Dendritic cell treated with granulocyte-macrophage colony-stimulating factor and Interleukin-4, amounts not matched to agents 40 ng/mL and 50 ng/mL, for 4 days (primary cell): ENCODE results near the gene ZNF219.

Experiments used
- H3K27ac Mint-ChIP-seq: one replicate; pipeline ENCODE4 v1.8.0; 2022; ENCODE audit warnings: mild to moderate bottlenecking, mixed read lengths
- H3K27me3 Mint-ChIP-seq: one replicate; pipeline ENCODE4 v1.8.0; 2022; ENCODE audit warnings: mild to moderate bottlenecking, mixed read lengths
- H3K36me3 Mint-ChIP-seq: one replicate; pipeline ENCODE4 v1.8.0; 2022; ENCODE audit warnings: low read depth, mixed read lengths
- H3K4me1 Mint-ChIP-seq: one replicate; pipeline ENCODE4 v1.8.0; 2022; ENCODE audit warnings: low read depth, mixed read lengths
- H3K4me3 Mint-ChIP-seq: one replicate; pipeline ENCODE4 v1.8.0; 2022; ENCODE audit warnings: mild to moderate bottlenecking, moderate library complexity, mixed read lengths
- H3K9me3 Mint-ChIP-seq: one replicate; pipeline ENCODE4 v1.8.0; 2022; ENCODE audit warnings: mixed read lengths
- intact Hi-C: fragments of 100-400 bp; cut with micrococcal nuclease; formaldehyde crosslinking; loops from one replicate; pipeline ENCODE4 v1.15.0; 2022

ZNF219 gene

DNA sequence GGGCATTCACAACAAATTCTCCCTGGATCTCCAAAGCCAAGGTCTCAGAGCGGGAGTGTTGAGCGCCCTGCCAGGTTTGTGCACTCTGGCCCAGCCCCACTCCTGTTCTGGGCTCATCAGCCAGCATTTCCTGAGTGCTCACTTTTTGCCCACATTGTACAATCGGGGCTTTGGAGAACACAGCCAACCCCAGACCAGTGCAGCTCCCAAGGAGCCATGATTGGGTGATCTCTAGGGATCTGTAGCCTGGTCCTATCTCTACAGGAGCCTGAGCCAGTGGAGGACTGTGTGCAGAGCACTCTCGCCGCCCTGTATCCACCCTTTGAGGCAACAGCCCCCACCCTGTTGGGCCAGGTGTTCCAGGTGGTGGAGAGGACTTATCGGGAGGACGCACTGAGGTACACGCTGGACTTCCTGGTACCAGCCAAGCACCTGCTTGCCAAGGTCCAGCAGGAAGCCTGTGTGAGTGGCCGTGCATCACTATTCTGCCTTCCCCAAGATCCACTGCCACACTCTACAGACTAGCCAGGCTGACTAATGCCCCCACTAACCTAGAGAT, 25.6 kb downstream of the ZNF219 start:
- Mint-ChIP-seq H3K4me3 (peak overlapping the region; percentile 93), H3K4me1 (peaks cover 76% of the 10 kb centered on the region), H3K9me3 (no peaks in the 10 kb centered on the region), H3K27me3 (peaks cover 11% of the 10 kb centered on the region), H3K36me3 (peaks cover 80% of the 10 kb centered on the region), H3K27ac (peak overlapping the region; percentile 93)
- intact Hi-C loops: no loop called here

DNA sequence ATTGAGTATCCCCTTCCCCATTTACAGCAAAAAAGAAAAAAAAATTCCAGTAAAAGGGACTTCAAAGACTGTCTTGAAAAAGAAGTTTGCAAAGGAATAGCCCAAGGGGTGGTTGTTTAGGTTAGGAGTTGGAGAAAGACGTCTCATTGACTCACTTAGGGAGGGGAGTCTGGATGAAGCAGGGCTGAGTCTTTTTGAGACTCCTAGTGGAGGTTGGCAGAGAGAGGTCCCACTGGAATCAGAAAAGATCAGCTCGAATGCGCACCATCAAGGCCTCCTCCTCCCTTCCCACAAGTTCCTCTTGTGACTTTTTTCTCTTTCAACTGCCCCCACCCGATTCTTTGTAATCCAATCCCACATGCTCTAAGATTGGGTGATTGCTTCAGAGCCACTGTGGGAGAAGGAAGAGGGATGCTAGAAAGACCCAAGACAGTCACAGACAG, 26.4 kb downstream of the ZNF219 start:
- no peaks in the 10 kb centered on the region for H3K9me3 Mint-ChIP-seq
- peak overlapping the region; percentile 93 for H3K27ac Mint-ChIP-seq
- intact Hi-C loops: no loop called here
- H3K36me3 Mint-ChIP-seq: peaks cover 72% of the 10 kb centered on the region
- H3K4me1 Mint-ChIP-seq: peaks cover 71% of the 10 kb centered on the region
- H3K4me3 Mint-ChIP-seq: peak overlapping the region; percentile 93
- H3K27me3 Mint-ChIP-seq: peaks cover 11% of the 10 kb centered on the region

DNA sequence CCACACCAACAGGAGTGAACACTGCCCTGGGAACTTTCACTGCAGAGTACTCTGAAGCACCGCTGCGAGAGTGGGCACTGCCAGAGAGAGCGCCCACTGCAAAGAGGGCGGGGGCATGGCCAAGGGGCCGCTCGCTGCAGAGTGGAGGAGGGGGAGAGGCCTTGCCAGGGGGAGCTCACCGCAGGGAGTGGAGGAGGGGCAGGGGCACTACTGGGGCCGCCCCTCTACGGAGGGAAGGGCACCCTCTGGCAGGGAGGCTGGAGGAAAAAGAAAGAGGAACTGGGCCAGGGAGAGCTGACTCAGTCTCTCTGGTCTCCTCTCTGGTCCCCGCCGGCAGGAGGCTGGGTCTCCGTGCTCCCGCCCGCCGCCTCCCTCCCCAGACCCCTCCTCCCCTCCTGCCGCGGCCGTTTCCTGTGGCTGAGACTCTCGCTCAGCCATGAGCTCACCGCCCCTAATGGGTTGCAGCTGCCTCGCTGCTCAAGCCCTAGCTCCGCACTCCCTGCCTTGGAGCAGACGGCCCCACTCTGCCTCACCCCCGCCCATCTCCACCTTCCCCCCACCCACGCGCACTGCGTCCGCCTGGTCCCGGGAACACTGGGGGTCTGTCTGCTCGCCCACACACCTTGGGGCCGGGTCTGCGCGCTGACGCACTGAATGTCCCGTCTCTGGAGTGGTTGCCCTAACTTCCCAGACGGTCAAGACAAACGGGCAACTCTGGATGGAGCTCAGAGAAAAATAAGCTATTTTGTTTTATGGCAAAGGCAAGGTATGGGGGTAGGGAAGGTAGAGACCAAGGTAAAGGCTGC, 27.0 kb downstream of the ZNF219 start:
- Mint-ChIP-seq H3K4me3 (peak overlapping the region; percentile 93), H3K27ac (peak overlapping the region; percentile 93), H3K4me1 (peaks cover 67% of the 10 kb centered on the region), H3K36me3 (peaks cover 69% of the 10 kb centered on the region), H3K9me3 (no peaks in the 10 kb centered on the region), H3K27me3 (peaks cover 12% of the 10 kb centered on the region)
- intact Hi-C loops: loop anchor here (1.0 kb wide), 2 partner anchors 16 to 33 kb away; no protein-coding TSS in a partner anchor

DNA sequence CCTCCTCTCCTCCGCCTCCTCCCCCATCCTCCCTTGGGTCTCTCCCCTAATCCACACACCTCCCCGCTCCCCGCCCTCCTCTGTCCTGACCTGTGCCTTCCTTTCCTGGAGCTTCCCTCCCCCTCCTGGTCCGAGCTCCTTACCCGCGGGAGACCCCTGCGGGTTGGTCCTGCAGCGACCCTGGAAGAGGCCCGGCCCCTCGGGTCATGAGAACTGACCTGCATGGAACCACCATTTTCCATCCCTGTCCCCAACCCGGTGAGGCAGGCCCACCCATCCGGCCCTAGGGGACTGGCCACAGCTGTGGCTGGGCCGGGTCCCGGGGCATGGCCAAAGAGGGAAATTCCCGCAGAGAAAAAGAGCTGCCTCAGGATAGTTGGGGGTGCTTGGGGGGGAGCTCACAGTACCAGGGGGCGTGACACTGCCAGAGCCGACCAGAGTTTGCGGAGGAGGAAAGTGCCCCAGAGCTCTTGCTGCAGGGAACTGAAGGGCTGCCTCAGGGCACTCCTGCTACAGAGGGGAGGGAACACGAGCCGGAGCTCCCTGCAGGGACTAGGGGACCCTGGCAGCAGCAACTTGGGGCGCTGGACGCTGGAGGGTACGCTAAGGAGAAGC, 27.7 kb downstream of the ZNF219 start:
- Mint-ChIP-seq H3K9me3 (no peaks in the 10 kb centered on the region), H3K36me3 (peaks cover 69% of the 10 kb centered on the region), H3K27ac (peak overlapping the region; percentile 93), H3K4me3 (peak overlapping the region; percentile 93), H3K4me1 (peaks cover 59% of the 10 kb centered on the region), H3K27me3 (peaks cover 18% of the 10 kb centered on the region)
- intact Hi-C loops: loop anchor here (1.0 kb wide), 2 partner anchors 17 to 34 kb away; no protein-coding TSS in a partner anchor

DNA sequence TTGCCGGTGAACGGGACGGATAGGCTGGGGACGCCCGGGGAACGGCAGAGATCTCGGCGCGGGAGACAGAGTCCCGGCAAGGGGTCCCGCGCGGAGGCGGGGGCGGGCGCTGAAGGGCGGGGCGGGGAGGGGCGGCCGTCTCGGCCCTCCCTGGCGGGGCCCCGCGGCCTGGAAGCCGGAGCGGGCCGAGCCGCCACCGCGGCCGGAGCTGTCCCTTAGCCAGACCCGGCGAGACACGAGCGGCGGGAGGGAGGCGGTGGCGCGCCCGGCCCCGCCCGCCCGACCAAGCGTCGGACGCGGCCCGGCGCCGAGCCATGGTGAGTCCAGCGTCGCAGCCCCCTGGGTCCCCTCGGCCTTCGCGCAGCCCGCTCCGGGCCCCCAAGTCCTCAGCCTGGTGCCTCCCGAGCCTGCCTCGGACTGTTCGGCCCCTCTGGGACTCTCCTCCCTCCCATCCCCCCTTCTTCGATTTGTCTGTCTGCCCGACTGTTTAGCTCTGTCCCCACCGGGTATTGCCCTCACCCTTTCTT, 28.3 kb downstream of the ZNF219 start, which contains the start of gene ARHGEF40:
Gene ARHGEF40, plus strand, starts transcription at position 222 of the 527 bp plus-strand sequence. Its CDS starts 93 bp downstream, at position 315.
- Mint-ChIP-seq H3K36me3 (peaks cover 63% of the 10 kb centered on the region), H3K9me3 (no peaks in the 10 kb centered on the region), H3K27me3 (peaks cover 23% of the 10 kb centered on the region), H3K4me1 (peaks cover 54% of the 10 kb centered on the region), H3K27ac (peak within 1 kb of the TSS; percentile 93), H3K4me3 (peak within 1 kb of the TSS; percentile 93)
- intact Hi-C loops: no loop called here

DNA sequence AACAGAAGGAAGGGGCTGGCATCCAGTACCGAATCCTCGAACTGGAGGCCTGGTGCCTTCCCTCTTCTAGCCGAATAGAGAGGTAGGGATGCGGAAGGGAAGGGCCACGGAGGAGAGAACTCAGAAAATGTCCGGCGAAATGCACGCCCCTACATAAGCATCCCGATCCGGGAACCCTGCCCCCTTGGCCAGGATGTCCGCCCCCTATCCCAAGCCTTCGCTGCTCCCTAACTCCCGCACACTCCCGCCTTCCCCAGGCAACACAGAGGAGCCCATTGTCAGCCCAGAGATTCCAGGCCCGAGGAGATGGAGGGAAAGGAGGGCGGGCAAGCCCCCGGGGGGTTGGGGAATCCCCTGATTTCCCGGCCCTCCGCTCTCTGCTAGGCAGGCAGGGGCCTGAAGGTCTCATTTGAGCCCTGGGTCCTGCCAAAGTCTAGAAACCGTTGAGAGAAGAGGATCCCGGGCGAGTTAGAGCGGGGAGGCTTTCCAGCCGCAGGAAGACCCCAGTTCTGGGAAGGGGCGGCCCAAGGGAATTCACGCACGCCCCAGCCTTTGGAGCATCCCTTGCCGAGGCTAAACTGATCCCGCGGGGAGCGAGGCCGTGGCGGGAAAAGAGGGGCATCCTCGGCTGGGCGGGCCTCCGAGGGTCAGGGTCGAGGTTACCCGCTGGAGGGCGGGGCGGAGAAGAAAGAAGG, 28.9 kb downstream of the ZNF219 start:
- H3K4me3 Mint-ChIP-seq: peak overlapping the region; percentile 86
- peaks cover 48% of the 10 kb centered on the region for H3K4me1 Mint-ChIP-seq
- peak overlapping the region; percentile 93 for H3K27ac Mint-ChIP-seq
- H3K27me3 Mint-ChIP-seq: peaks cover 28% of the 10 kb centered on the region
- no peaks in the 10 kb centered on the region for H3K9me3 Mint-ChIP-seq
- peaks cover 57% of the 10 kb centered on the region for H3K36me3 Mint-ChIP-seq
- intact Hi-C loops: no loop called here

DNA sequence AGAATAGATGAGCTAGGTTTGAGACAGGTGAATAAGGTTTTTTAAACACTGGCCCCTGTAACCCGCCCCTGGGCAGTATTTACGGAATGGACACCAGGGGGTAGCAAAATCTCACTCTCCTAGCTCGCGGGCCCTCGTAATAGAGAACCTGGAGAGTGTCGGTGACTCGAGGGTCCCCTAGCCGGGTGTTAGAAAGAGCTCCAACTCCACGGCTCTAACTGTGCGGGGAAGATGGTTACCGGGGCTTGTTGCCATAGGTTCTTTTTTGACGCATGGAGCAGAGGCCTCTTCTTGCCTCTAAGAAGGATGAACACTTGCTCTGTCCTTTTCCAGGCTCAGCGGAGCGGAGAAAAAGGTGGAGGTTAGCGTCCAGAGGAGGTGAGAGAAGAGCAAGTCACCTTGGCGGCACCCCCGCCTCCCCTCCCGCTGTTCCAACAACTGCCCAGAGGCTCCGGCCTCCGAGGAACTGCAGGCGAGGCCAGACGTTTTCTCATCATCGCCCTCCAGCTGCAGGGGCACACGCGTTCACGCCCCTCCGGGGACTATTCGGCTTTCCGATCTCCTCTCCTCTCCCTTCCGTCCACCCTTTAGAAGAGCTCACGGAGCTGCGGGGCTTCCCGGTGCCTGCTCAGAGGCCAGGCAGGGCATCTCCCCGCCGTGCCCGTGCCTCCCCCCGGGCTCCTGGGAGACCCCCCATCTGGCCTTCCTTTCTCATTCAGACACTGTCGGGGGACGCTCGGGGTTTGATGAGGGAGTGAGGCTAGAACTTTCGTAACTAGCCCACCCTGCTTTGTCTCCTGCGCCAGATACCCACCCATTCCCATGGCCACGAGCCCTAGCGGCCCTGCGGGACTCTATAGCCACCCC, 29.7 kb downstream of the ZNF219 start:
- H3K4me1 Mint-ChIP-seq: peaks cover 44% of the 10 kb centered on the region

DNA sequence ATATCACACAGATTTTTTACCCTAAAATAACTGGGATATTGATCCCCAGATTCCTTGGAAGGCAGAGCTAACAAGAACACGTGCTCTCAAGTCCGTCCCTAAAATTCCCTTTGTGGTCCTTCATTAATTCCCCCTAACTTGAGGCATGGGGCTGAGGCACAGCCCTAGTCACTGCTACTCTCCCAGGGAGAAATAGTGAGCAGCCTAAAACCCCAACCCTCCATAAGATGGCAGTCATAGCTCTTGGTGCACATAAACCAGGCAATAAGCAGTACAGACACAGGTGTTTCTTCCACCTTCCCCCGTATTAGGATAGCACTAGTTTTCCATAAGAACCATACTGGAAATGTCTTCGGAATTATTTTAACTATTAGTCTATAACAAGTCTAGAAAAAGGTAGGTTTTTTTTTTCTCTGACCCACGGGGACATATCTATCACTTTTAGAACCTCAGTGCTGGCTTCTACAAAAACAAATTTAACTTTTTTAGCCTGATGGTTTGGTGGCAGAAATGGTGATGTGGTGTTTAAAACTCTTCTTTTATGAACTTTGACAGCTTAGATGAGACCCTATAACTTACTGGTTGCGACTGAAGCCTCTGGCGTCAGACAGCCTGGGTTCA, 31.5 kb downstream of the ZNF219 start:
- Mint-ChIP-seq H3K4me1 (peaks cover 26% of the 10 kb centered on the region), H3K27ac (no peak overlapping the region), H3K36me3 (peaks cover 33% of the 10 kb centered on the region), H3K4me3 (no peak overlapping the region), H3K9me3 (no peaks in the 10 kb centered on the region), H3K27me3 (peaks cover 38% of the 10 kb centered on the region)
- intact Hi-C loops: no loop called here

More for the DNA sequence above, 29.7 kb downstream of the ZNF219 start:
- H3K27me3 Mint-ChIP-seq: peaks cover 28% of the 10 kb centered on the region
- H3K36me3 Mint-ChIP-seq: peaks cover 49% of the 10 kb centered on the region
- H3K4me3 Mint-ChIP-seq: peak overlapping the region; percentile 86
- peak overlapping the region; percentile 93 for H3K27ac Mint-ChIP-seq
- intact Hi-C loops: loop anchor here (1.0 kb wide), 1 partner anchor 24 kb away; no protein-coding TSS in a partner anchor
- H3K9me3 Mint-ChIP-seq: no peaks in the 10 kb centered on the region

DNA sequence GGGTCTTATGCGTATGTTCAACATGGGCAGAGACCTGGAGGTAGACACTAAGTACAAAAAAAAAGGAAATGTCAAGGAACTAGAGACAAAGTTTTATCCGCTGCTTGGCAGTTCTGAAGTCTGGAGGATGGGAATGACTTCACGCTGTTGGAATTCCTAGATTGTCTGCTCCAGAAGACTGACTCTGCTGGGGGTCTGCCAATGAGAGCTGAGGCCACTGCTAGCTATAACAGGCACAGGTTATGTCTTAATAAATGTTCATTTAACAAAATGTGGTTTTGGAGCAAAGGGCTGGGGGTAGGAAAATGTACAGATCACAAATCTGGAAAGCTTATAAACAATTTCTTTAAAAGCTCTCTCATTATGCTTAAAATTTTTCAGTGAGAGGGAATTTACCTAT, 35.0 kb downstream of the ZNF219 start:
- peaks cover 1% of the 10 kb centered on the region for H3K4me1 Mint-ChIP-seq
- intact Hi-C loops: no loop called here
- peaks cover 37% of the 10 kb centered on the region for H3K27me3 Mint-ChIP-seq
- H3K27ac Mint-ChIP-seq: no peak overlapping the region
- H3K4me3 Mint-ChIP-seq: no peak overlapping the region
- peaks cover 10% of the 10 kb centered on the region for H3K36me3 Mint-ChIP-seq
- H3K9me3 Mint-ChIP-seq: no peaks in the 10 kb centered on the region

DNA sequence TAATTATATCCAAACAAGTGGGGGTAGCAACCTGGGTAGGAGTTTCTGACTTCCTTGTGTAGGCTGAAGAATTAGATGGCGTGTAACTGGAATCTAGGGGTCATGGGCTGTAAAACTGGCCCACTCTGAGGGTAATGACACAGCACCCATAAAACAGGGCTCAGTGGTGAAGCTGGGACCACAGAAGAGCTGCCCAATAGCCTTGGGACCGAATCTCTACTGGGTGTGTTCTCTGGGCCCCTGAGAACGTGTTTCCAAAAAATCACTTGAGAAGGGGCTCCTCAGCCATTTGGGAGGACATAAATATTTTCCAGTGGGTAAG, 37.1 kb downstream of the ZNF219 start:
- Mint-ChIP-seq H3K4me1 (no peaks in the 10 kb centered on the region), H3K27me3 (peaks cover 37% of the 10 kb centered on the region), H3K9me3 (no peaks in the 10 kb centered on the region), H3K36me3 (peaks cover 6% of the 10 kb centered on the region), H3K4me3 (no peak overlapping the region), H3K27ac (no peak overlapping the region)
- intact Hi-C loops: no loop called here

DNA sequence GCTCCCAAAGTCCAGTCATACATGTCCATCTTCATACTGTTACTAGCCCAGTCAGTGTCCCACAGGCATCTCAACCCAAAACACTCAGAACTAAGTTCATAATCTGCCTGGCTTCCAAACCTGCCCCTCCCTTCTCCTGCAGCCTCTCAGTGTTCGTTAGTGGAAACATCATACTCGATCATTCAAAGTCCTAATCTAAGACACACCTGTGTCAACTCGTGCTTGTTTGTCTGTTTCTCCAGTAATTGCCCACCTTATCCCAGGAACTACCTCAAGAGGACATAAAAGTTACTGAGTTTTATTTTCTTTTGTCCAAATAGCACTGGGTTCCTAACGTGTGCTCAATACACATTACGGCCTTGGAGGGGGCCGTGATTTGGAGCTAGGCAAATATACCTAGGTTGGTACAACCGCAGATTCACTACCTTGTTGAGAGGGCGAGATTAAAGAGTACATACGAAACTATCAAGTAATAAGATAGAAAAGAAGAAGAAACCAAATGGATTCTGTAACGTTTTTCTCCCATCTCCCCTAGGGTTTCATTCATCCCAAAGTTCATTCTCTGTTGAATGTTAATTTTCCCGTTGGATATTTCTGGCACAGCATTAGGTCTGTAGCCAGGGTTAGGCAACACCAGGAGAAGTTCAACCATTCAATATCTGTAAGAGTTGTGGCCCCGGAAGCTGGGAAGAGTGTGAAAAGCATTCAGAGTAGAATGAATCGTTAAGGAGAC, 37.7 kb downstream of the ZNF219 start:
- no peak overlapping the region for H3K4me3 Mint-ChIP-seq
- intact Hi-C loops: no loop called here
- no peaks in the 10 kb centered on the region for H3K9me3 Mint-ChIP-seq
- peaks cover under 1% of the 10 kb centered on the region for H3K36me3 Mint-ChIP-seq
- H3K27me3 Mint-ChIP-seq: peaks cover 32% of the 10 kb centered on the region
- no peak overlapping the region for H3K27ac Mint-ChIP-seq
- H3K4me1 Mint-ChIP-seq: no peaks in the 10 kb centered on the region
